ENCODE results near the gene LRIG2.

The LRIG2 gene

DNA sequence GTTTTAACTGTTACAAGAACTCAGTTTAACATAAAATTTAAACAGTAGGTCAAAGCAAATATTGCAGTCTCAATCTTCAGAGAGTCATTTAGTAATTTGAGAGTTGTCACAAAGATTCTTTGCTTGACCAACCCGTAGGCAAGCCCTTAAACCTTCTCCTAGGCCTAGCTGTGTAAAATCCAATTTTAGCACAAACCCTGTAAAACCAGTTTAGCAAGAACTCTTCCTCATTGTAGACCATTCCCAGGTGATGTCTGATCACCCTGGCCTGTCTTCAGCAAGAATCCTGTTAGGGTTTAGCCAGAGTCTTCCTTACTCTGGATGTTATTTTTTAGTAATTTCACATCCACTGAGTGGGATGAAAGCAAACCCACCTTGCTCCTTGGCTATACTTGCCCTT, 30.1 kb downstream of the LRIG2 start:
- Histone ChIP-seq H3K27ac (replicated peaks; ENCODE audit: low read length) (no peak overlapping the region), H3K4ac (ENCODE audit: low read length) (no peak overlapping the region), H3K4me2 (ENCODE audit: insufficient read depth, low read length, poor library complexity, severe bottlenecking) (no peak overlapping the region), H2BK5ac (ENCODE audit: low read length) (no peak overlapping the region), H3K23ac (ENCODE audit: low read depth, low read length, poor library complexity) (no peak overlapping the region), H3K4me1 (ENCODE audit: control insufficient read depth in 2 of 2, insufficient read depth in 1 of 2, low read depth in 1 of 2, low read length in 2 of 2) (no peaks in the 10 kb centered on the region), H3K36me3 (replicated peaks in 1 of 2; ENCODE audit: control insufficient read depth in 2 of 2, insufficient read depth in 2 of 2, low read length in 2 of 2) (peaks cover 14 to 93% of the 10 kb centered on the region in 2 donors), H3K9me3 (replicated peaks in 1 of 2; ENCODE audit: control insufficient read depth in 2 of 2, insufficient read depth in 1 of 2, low read depth in 1 of 2, low read length in 2 of 2) (no peaks in the 10 kb centered on the region), H3K14ac (ENCODE audit: low read length) (no peak overlapping the region), H4K8ac (ENCODE audit: low read depth, low read length) (no peak overlapping the region), H2AFZ (ENCODE audit: low read length) (no peak overlapping the region), H2BK12ac (ENCODE audit: low read length) (no peak overlapping the region), H4K91ac (ENCODE audit: low read depth, low read length, poor library complexity) (no peak overlapping the region), H2BK15ac (ENCODE audit: low read length) (no peak overlapping the region), H3K27me3 (ENCODE audit: control insufficient read depth in 3 of 3, insufficient read depth in 3 of 3, low read depth in 1 of 3, low read length in 3 of 3) (no peaks in the 10 kb centered on the region), H3K79me1 (ENCODE audit: low read depth, low read length) (no peaks in the 10 kb centered on the region), H3K4me3 (ENCODE audit: low read length in 2 of 2) (no peak overlapping the region), H3K18ac (ENCODE audit: low read length) (no peak overlapping the region), H2BK120ac (ENCODE audit: low read depth, low read length) (no peak overlapping the region), H3K9ac (ENCODE audit: low read depth, low read length, poor library complexity) (no peak overlapping the region), H2AK5ac (ENCODE audit: low read depth, low read length) (no peak overlapping the region)
- WGBS, 2 donors (ENCODE audit: extremely low coverage in 2 of 2, insufficient read length in 2 of 2, insufficient replicate concordance in 1 of 2), result no CpG with 5 or more reads among the region's 1 CpG
- no peak for DNase-seq (ENCODE audit: low spot score)

DNA sequence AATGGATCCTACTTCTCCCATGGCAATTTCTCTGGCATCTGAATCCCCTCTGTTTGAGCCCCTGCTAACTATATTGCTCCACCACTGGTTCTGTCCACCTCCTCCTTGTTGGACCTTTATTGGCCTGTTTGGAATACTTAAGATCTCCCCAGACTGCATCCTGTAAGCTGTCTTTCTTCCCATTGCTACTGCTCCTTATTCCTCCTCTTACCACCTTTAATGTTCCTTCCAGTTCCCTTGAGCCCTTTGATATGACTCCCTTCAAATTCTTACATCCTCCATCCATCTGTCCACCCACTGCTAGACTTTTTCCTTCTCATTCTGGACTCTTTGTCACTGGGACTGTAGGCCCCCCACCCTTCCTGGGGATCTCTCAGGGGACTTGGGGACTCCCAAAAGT, 31.0 kb downstream of the LRIG2 start:
- Histone ChIP-seq H4K91ac (ENCODE audit: low read depth, low read length, poor library complexity) (no peak overlapping the region), H3K27me3 (ENCODE audit: control insufficient read depth in 3 of 3, insufficient read depth in 3 of 3, low read depth in 1 of 3, low read length in 3 of 3) (no peaks in the 10 kb centered on the region), H3K9ac (ENCODE audit: low read depth, low read length, poor library complexity) (no peak overlapping the region), H3K18ac (ENCODE audit: low read length) (no peak overlapping the region), H3K4ac (ENCODE audit: low read length) (no peak overlapping the region), H3K4me2 (ENCODE audit: insufficient read depth, low read length, poor library complexity, severe bottlenecking) (no peak overlapping the region), H3K9me3 (replicated peaks in 1 of 2; ENCODE audit: control insufficient read depth in 2 of 2, insufficient read depth in 1 of 2, low read depth in 1 of 2, low read length in 2 of 2) (no peaks in the 10 kb centered on the region), H3K4me1 (ENCODE audit: control insufficient read depth in 2 of 2, insufficient read depth in 1 of 2, low read depth in 1 of 2, low read length in 2 of 2) (no peaks in the 10 kb centered on the region), H2AFZ (ENCODE audit: low read length) (no peak overlapping the region), H3K14ac (ENCODE audit: low read length) (no peak overlapping the region), H3K4me3 (ENCODE audit: low read length in 2 of 2) (no peak overlapping the region), H2BK12ac (ENCODE audit: low read length) (no peak overlapping the region), H3K23ac (ENCODE audit: low read depth, low read length, poor library complexity) (no peak overlapping the region), H4K8ac (ENCODE audit: low read depth, low read length) (no peak overlapping the region), H2AK5ac (ENCODE audit: low read depth, low read length) (no peak overlapping the region), H3K79me1 (ENCODE audit: low read depth, low read length) (no peaks in the 10 kb centered on the region), H3K36me3 (replicated peaks in 1 of 2; ENCODE audit: control insufficient read depth in 2 of 2, insufficient read depth in 2 of 2, low read length in 2 of 2) (peaks cover 14 to 91% of the 10 kb centered on the region in 2 donors), H2BK5ac (ENCODE audit: low read length) (no peak overlapping the region), H2BK120ac (ENCODE audit: low read depth, low read length) (no peak overlapping the region), H3K27ac (replicated peaks; ENCODE audit: low read length) (no peak overlapping the region), H2BK15ac (ENCODE audit: low read length) (no peak overlapping the region)
- no peak for DNase-seq (ENCODE audit: low spot score)

DNA sequence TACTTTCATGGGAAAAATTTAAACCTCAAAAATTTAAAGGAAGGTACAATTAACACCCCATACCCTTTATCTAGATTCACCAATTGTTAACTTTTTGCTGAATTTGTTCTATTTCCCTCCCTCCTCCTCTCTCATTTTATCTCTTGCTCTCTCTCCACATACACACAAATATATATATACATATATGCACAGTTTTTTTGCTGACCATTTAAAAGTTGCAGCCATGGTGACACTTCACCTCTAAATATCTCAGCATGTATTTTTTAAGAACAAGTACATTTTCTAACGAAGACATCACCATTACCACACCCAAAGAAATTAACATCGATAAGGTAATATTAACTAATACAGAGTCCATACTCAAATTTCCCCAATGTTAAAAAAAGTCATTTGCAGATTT, 33.9 kb downstream of the LRIG2 start:
- H2BK12ac ChIP-seq (ENCODE audit: low read length), result no peak overlapping the region
- no peak overlapping the region for H3K14ac ChIP-seq (ENCODE audit: low read length)
- peaks cover 23 to 92% of the 10 kb centered on the region in 2 donors for H3K36me3 ChIP-seq (replicated peaks in 1 of 2; ENCODE audit: control insufficient read depth in 2 of 2, insufficient read depth in 2 of 2, low read length in 2 of 2)
- H3K9ac ChIP-seq (ENCODE audit: low read depth, low read length, poor library complexity), result no peak overlapping the region
- no peak for DNase-seq (ENCODE audit: low spot score)
- no CpG with 5 or more reads among the region's 2 CpGs for WGBS, 2 donors (ENCODE audit: extremely low coverage in 2 of 2, insufficient read length in 2 of 2, insufficient replicate concordance in 1 of 2)
- no peak overlapping the region for H2BK120ac ChIP-seq (ENCODE audit: low read depth, low read length)
- H2BK5ac ChIP-seq (ENCODE audit: low read length), result no peak overlapping the region
- H3K4me2 ChIP-seq (ENCODE audit: insufficient read depth, low read length, poor library complexity, severe bottlenecking), result no peak overlapping the region
- H3K18ac ChIP-seq (ENCODE audit: low read length), result no peak overlapping the region
- no peak overlapping the region for H4K8ac ChIP-seq (ENCODE audit: low read depth, low read length)
- H3K4me3 ChIP-seq (ENCODE audit: low read length in 2 of 2), result no peak overlapping the region
- H3K27me3 ChIP-seq (ENCODE audit: control insufficient read depth in 3 of 3, insufficient read depth in 3 of 3, low read depth in 1 of 3, low read length in 3 of 3), result no peaks in the 10 kb centered on the region
- H2BK15ac ChIP-seq (ENCODE audit: low read length), result no peak overlapping the region
- H3K4ac ChIP-seq (ENCODE audit: low read length), result no peak overlapping the region
- no peak overlapping the region for H3K23ac ChIP-seq (ENCODE audit: low read depth, low read length, poor library complexity)
- no peak overlapping the region for H2AFZ ChIP-seq (ENCODE audit: low read length)
- H3K4me1 ChIP-seq (ENCODE audit: control insufficient read depth in 2 of 2, insufficient read depth in 1 of 2, low read depth in 1 of 2, low read length in 2 of 2), result no peaks in the 10 kb centered on the region
- H3K9me3 ChIP-seq (replicated peaks in 1 of 2; ENCODE audit: control insufficient read depth in 2 of 2, insufficient read depth in 1 of 2, low read depth in 1 of 2, low read length in 2 of 2), result no peaks in the 10 kb centered on the region
- no peak overlapping the region for H4K91ac ChIP-seq (ENCODE audit: low read depth, low read length, poor library complexity)
- no peaks in the 10 kb centered on the region for H3K79me1 ChIP-seq (ENCODE audit: low read depth, low read length)
- H3K27ac ChIP-seq (replicated peaks; ENCODE audit: low read length), result no peak overlapping the region
- no peak overlapping the region for H2AK5ac ChIP-seq (ENCODE audit: low read depth, low read length)

DNA sequence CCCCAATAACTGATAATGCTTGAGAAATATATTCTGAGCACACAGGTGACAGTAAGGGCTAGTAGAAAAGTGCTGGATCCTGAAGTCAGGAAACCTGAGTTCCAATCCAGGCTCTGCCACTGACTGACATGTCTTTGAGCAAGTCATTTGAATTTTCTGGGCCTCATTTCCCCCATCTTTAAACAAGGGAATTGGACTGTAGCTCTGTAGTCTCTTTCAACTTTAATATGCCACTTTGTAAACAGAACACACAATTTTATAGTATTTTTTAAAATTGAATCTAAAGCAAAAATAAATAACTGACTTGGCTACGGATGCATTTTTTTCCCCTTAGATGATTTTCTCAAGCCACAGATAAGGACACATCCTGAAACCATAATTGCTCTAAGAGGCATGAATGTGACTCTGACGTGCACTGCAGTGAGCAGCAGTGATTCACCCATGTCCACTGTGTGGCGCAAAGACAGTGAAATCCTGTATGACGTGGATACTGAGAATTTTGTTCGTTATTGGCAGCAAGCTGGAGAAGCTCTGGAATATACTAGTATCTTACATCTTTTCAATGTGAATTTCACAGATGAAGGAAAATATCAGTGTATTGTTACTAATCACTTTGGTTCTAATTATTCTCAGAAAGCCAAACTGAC, 37.0 kb downstream of the LRIG2 start:
- H4K8ac ChIP-seq (ENCODE audit: low read depth, low read length), result no peak overlapping the region
- no CpG with 5 or more reads among the region's 5 CpGs for WGBS, 2 donors (ENCODE audit: extremely low coverage in 2 of 2, insufficient read length in 2 of 2, insufficient replicate concordance in 1 of 2)

More for the DNA sequence above, 37.0 kb downstream of the LRIG2 start:
- no peaks in the 10 kb centered on the region for H3K4me1 ChIP-seq (ENCODE audit: control insufficient read depth in 2 of 2, insufficient read depth in 1 of 2, low read depth in 1 of 2, low read length in 2 of 2)
- H2BK5ac ChIP-seq (ENCODE audit: low read length), result no peak overlapping the region
- H3K36me3 ChIP-seq (replicated peaks in 1 of 2; ENCODE audit: control insufficient read depth in 2 of 2, insufficient read depth in 2 of 2, low read length in 2 of 2), result peaks cover 22 to 96% of the 10 kb centered on the region in 2 donors
- H3K14ac ChIP-seq (ENCODE audit: low read length), result no peak overlapping the region
- H3K4me3 ChIP-seq (ENCODE audit: low read length in 2 of 2), result no peak overlapping the region
- no peaks in the 10 kb centered on the region for H3K9me3 ChIP-seq (replicated peaks in 1 of 2; ENCODE audit: control insufficient read depth in 2 of 2, insufficient read depth in 1 of 2, low read depth in 1 of 2, low read length in 2 of 2)
- no peak overlapping the region for H2BK12ac ChIP-seq (ENCODE audit: low read length)
- DNase-seq (ENCODE audit: low spot score), result no peak
- H3K27me3 ChIP-seq (ENCODE audit: control insufficient read depth in 3 of 3, insufficient read depth in 3 of 3, low read depth in 1 of 3, low read length in 3 of 3), result no peaks in the 10 kb centered on the region
- H2BK15ac ChIP-seq (ENCODE audit: low read length), result no peak overlapping the region
- H3K23ac ChIP-seq (ENCODE audit: low read depth, low read length, poor library complexity), result no peak overlapping the region
- H3K9ac ChIP-seq (ENCODE audit: low read depth, low read length, poor library complexity), result no peak overlapping the region
- no peak overlapping the region for H2AK5ac ChIP-seq (ENCODE audit: low read depth, low read length)
- H2AFZ ChIP-seq (ENCODE audit: low read length), result no peak overlapping the region
- H3K79me1 ChIP-seq (ENCODE audit: low read depth, low read length), result no peaks in the 10 kb centered on the region
- H3K18ac ChIP-seq (ENCODE audit: low read length), result no peak overlapping the region
- no peak overlapping the region for H3K27ac ChIP-seq (replicated peaks; ENCODE audit: low read length)
- no peak overlapping the region for H4K91ac ChIP-seq (ENCODE audit: low read depth, low read length, poor library complexity)
- H3K4me2 ChIP-seq (ENCODE audit: insufficient read depth, low read length, poor library complexity, severe bottlenecking), result no peak overlapping the region
- H3K4ac ChIP-seq (ENCODE audit: low read length), result no peak overlapping the region
- H2BK120ac ChIP-seq (ENCODE audit: low read depth, low read length), result no peak overlapping the region
